CD4-positive, alpha-beta T cell treated with Interleukin-10 for 1 hour (primary cell): ENCODE data around the gene PCCA.
"Not testable (repeated sequence)": the region's sequence is repeated elsewhere in the genome, so short reads cannot be mapped to it uniquely, and the experiment has no call there.

Source experiments
- DNase-seq: peaks from one replicate; pipeline ENCODE4 v3.0.0-alpha.2; 2020

The PCCA gene

GRCh38 chr13:100517135-100517534 lies 428.2 kb downstream of the PCCA start:
- DNase-seq, result no peak

- peak; percentile 20 for DNase-seq
Observed at GRCh38 chr13:100517728-100518127, 428.8 kb downstream of the PCCA start.

GRCh38 chr13:100518394-100519062 lies 429.6 kb downstream of the PCCA start:
- DNase-seq, result no peak

- DNase-seq, result no peak
Observed at GRCh38 chr13:100519626-100520025, 430.7 kb downstream of the PCCA start.

- DNase-seq, result no peak
Observed at GRCh38 chr13:100520936-100521850, 432.3 kb downstream of the PCCA start.

GRCh38 chr13:100521851-100522617 lies 433.1 kb downstream of the PCCA start:
- peak; percentile 18 for DNase-seq

- DNase-seq, result no peak
Observed at GRCh38 chr13:100522618-100523309, 433.9 kb downstream of the PCCA start.

GRCh38 chr13:100523411-100523810 lies 434.5 kb downstream of the PCCA start:
- DNase-seq, result no peak

- no peak for DNase-seq
Observed at GRCh38 chr13:100523981-100524386, 435.1 kb downstream of the PCCA start.

- DNase-seq, result not testable (repeated sequence)
Observed at GRCh38 chr13:100524688-100525087, 435.8 kb downstream of the PCCA start.

GRCh38 chr13:100525453-100526317 lies 436.8 kb downstream of the PCCA start:
- DNase-seq, result no peak

- no peak for DNase-seq
Observed at GRCh38 chr13:100526318-100527000, 437.6 kb downstream of the PCCA start.

- no peak for DNase-seq
Observed at GRCh38 chr13:100527644-100528043, 438.8 kb downstream of the PCCA start.

GRCh38 chr13:100528353-100528752 lies 439.5 kb downstream of the PCCA start:
- DNase-seq, result no peak

- no peak for DNase-seq
Observed at GRCh38 chr13:100528820-100529219, 439.9 kb downstream of the PCCA start.

- DNase-seq, result no peak
Observed at GRCh38 chr13:100529666-100530377, 440.9 kb downstream of the PCCA start.

GRCh38 chr13:100530671-100531213 lies 441.8 kb downstream of the PCCA start:
- no peak for DNase-seq

- DNase-seq, result no peak
Observed at GRCh38 chr13:100532090-100532766, 443.3 kb downstream of the PCCA start.

- DNase-seq, result no peak
Observed at GRCh38 chr13:100532836-100533435, 444.0 kb downstream of the PCCA start.
